HG02571 (cell line): ENCODE results near the gene PRKCA.
"Not testable (repeated sequence)": the region's sequence is repeated elsewhere in the genome, so short reads cannot be mapped to it uniquely, and the experiment has no call there.

ENCODE experiments used
- ATAC-seq: cut with Tn5 transposase; IDR thresholded peaks from one replicate; pipeline ENCODE4 v1.9.1; 2021; ENCODE audit warnings: mild to moderate bottlenecking, moderate library complexity; ENCODE audit not compliant: unreplicated experiment

Gene PRKCA

GRCh38 chr17:66287911-66288310, 14.5 kb upstream of the PRKCA start:
- ATAC-seq: no peak

GRCh38 chr17:66290101-66290722, 12.2 kb upstream of the PRKCA start:
- ATAC-seq: no peak

- no peak for ATAC-seq
These were observed 10.1 kb upstream of the PRKCA start for GRCh38 chr17:66292353-66292752.

- no peak for ATAC-seq
These were observed 6.1 kb upstream of the PRKCA start for GRCh38 chr17:66296289-66296725.

GRCh38 chr17:66297443-66297842, 5.0 kb upstream of the PRKCA start:
- ATAC-seq: not testable (repeated sequence)

GRCh38 chr17:66299711-66300110, 2.7 kb upstream of the PRKCA start:
- no peak for ATAC-seq

GRCh38 chr17:66300956-66301355, 1.5 kb upstream of the PRKCA start:
- no peak for ATAC-seq

- no peak for ATAC-seq
These were observed 998 bp upstream of the PRKCA start for GRCh38 chr17:66301367-66301863.

- no peak for ATAC-seq
These were observed 581 bp downstream of the PRKCA start for GRCh38 chr17:66302761-66303626.

GRCh38 chr17:66304304-66305174, 2.1 kb downstream of the PRKCA start:
- ATAC-seq: no peak

GRCh38 chr17:66306446-66306845, 4.0 kb downstream of the PRKCA start:
- no peak for ATAC-seq

GRCh38 chr17:66307257-66307656, 4.8 kb downstream of the PRKCA start:
- no peak for ATAC-seq

- ATAC-seq: no peak
These were observed 6.4 kb downstream of the PRKCA start for GRCh38 chr17:66308856-66309255.

GRCh38 chr17:66309793-66310192, 7.4 kb downstream of the PRKCA start:
- ATAC-seq: no peak

GRCh38 chr17:66310528-66311148, 8.2 kb downstream of the PRKCA start:
- no peak for ATAC-seq

GRCh38 chr17:66312912-66313311, 10.5 kb downstream of the PRKCA start:
- ATAC-seq: no peak

- no peak for ATAC-seq
These were observed 10.9 kb downstream of the PRKCA start for GRCh38 chr17:66313325-66313724.

GRCh38 chr17:66313995-66314659, 11.7 kb downstream of the PRKCA start:
- ATAC-seq: no peak

GRCh38 chr17:66317629-66318028, 15.2 kb downstream of the PRKCA start:
- no peak for ATAC-seq

GRCh38 chr17:66319226-66319625, 16.8 kb downstream of the PRKCA start:
- no peak for ATAC-seq
